Hepatocyte (in vitro differentiated cells): ENCODE data around the gene CPZ.
"Not testable (repeated sequence)": the region's sequence is repeated elsewhere in the genome, so short reads cannot be mapped to it uniquely, and the experiment has no call there.

Experiments
- CTCF ChIP-seq: fragments of 200-600 bp; sonication (generic); IDR thresholded peaks from 2 replicates; pipeline ENCODE4 v1.5.1; 2016; ENCODE audit warnings: antibody characterized with exemption, mild to moderate bottlenecking; ENCODE audit not compliant: poor library complexity
- EZH2phosphoT487 ChIP-seq: fragments of 200-600 bp; sonication (generic); IDR thresholded peaks from one replicate; pipeline ENCODE4 v1.6.1; 2018; ENCODE audit warnings: antibody characterized with exemption, mild to moderate bottlenecking, low read depth, moderate library complexity; ENCODE audit not compliant: unreplicated experiment, severe bottlenecking

- TF ChIP-seq CTCF, EZH2phosphoT487: not testable (repeated sequence)
Measured at GRCh38 chr4:8635897-8636554, 43.5 kb downstream of the CPZ start.
